ENCODE results near the gene C3orf18. TPM values are rescaled to one million over a fixed set of nuclear protein-coding genes. Genes with fewer than 3 reads are reported as not detected.
A peak's percentile ranks its signal among the peaks of the same experiment; 100 is the strongest.

Gene C3orf18
- polyA plus RNA-seq, 6 donors from 2014 or later: 3.6 to 11.3 (median 6.4) TPM

DNA sequence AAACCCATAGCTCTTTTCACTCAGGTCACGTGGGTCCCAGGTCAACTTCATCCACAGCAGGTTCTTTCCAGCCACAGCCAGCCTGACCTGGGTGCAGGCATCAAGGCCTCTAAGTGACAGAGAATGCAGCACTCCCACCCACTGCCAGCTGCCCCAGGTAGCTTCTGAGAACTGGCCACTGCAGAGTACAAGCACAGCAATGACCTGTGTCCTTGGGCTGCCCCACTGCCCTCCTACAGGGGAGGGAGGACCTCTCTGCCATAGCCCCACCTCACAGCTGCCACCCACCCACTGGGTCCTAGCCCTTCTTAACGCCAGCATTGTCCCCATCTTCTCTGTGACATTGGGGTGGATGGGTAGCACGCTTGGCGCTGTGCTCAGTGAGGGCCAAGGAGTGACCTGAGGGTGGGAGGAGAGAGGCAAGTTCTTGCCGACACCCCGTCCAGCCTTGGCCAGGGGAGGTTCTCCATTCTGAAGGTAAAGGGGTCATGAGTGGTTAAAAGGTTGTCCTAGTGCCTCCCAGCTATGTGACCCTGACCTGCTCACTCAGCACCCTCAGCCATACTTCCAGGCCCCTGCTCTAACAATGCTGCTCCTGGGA lies 31.7 kb upstream of the C3orf18 start:
- Mint-ChIP-seq H3K4me3 (peak overlapping the region in 1 of 8 donors; percentile 55), H3K27me3 (no peaks in the 10 kb centered on the region), H3K27ac (no peak overlapping the region), H3K4me1 (peaks cover 18 to 37% (median 35%) of the 10 kb centered on the region in 3 donors), H3K9me3 (no peaks in the 10 kb centered on the region), H3K36me3 (no peaks in the 10 kb centered on the region)
- DNase-seq (no peak), ATAC-seq (ENCODE audit: low read depth in 2 of 2) (no peak)

DNA sequence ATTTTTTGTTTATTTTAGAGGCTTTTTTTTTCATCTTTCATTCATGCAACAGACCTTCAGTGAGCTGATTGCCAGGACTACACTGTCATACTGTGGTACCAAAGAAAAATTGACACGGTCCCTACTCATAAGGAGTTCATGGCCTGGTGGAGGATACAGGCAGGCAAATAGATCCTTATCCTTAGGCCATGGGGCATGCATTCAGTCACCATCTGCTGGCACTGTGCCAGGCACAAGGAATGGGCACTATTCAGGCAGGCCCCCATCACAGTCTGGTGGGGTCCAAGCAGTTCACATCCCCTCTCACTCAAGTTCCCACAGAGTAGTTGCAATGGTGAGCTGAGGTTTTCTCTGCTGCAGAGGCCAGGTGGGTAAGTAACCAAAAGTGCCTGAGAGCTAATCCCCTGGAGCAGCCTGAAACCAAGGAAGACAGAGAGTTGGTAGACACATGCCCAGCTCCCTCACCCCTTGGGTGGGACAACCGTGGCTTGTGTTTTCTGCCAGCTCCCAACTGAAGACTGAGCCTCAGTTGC lies 26.8 kb upstream of the C3orf18 start:
- DNase-seq (no peak), ATAC-seq (ENCODE audit: low read depth in 2 of 2) (no peak)
- Mint-ChIP-seq H3K27me3 (no peaks in the 10 kb centered on the region), H3K27ac (peak overlapping the region in 1 of 6 donors; percentile 12), H3K36me3 (no peaks in the 10 kb centered on the region), H3K4me1 (peaks cover 13 to 30% (median 24%) of the 10 kb centered on the region in 3 donors), H3K9me3 (no peaks in the 10 kb centered on the region), H3K4me3 (no peak overlapping the region)

DNA sequence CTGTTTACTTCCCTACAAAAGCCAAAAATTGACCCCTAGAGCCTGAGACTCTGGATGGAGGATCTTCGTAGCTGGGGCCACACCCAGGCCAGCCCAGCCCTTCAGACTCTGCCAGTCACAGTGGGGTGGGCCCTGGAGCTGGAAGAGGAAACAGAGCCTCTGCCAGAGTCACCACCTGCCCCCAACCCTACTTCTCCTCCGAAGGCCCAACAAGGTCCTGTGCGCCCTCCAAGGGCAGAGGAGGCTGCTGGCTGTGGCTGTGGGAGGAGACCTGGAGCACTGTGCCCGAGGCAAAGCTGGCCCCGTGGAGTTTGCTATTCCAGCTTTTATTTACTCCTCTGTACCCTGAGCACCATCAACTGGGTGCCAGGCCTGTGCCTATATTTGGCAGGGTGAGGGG lies 25.0 kb upstream of the C3orf18 start:
- ATAC-seq (ENCODE audit: low read depth in 2 of 2) (no peak), DNase-seq (no peak)
- H3K4me1 Mint-ChIP-seq: peaks cover 13 to 34% (median 24%) of the 10 kb centered on the region in 3 donors
- H3K4me3 Mint-ChIP-seq: peak overlapping the region in 3 of 8 donors; percentile 15 to 35 (median 34)
- no peaks in the 10 kb centered on the region for H3K27me3 Mint-ChIP-seq
- H3K27ac Mint-ChIP-seq: peak overlapping the region in 4 of 6 donors; percentile 39 to 89 (median 64)
- no peaks in the 10 kb centered on the region for H3K9me3 Mint-ChIP-seq
- no peaks in the 10 kb centered on the region for H3K36me3 Mint-ChIP-seq

DNA sequence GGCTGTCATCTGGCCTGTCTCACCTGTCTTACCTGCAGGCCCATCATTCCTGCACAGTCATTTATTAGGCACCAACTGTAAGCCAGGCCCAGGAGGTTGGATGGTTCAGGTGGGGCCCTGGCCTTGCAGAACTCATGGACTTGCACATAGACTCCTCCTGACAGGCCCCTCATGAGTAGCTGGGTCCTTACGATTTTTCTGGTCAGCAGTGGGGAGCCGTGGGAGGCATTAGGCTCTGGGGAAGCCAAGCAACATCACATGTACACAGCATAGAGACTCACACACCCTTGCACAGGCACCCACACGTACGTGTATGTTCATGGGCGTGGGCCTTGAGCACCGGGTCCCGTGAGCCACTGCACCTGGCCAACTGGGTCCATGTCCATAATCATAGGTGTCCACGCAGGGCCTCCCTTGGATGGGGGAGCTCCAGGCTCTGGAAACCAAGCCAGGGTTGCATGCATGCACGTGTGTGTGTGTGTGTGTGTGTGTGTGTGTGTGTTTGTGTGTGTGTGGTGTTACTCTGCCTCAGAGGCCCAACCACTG lies 23.7 kb upstream of the C3orf18 start:
- H3K4me1 Mint-ChIP-seq: peaks cover 13 to 37% (median 29%) of the 10 kb centered on the region in 3 donors
- no peak for ATAC-seq (ENCODE audit: low read depth in 2 of 2)
- DNase-seq: no peak

DNA sequence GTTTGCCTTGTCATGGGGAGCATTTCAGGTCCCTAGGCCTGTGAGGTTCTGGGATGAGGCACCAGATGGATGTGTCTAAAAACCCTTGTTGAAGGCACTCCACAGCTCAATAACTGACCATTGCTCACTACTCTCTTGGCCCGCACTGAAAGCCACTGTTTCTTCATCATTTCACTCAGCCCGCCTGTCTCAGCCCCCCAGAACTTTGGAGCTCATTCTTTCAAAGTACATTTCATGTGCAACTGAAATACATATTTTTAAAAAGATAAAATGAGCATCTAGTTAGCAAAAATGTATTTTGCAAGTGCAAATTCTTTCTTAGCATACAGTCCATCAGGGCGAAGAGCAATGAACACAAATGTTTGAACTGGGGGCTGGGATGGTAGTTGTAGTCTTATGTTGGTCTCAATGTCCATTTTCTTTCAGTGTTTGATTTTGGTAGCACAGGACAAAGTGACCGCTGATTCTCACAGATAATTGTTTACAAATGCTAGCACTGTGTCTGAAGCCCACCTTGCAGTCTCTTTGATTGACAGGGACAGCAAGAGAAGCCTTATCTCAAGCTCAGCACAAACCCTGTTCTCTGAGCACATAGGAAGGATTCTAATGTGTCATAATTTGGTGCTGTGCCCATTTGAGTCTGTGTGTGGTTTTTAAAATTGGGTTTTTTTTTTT lies 21.3 kb upstream of the C3orf18 start:
- no peak overlapping the region for H3K4me3 Mint-ChIP-seq
- H3K27me3 Mint-ChIP-seq: no peaks in the 10 kb centered on the region
- no peaks in the 10 kb centered on the region for H3K9me3 Mint-ChIP-seq
- H3K4me1 Mint-ChIP-seq: peaks cover 13 to 37% (median 29%) of the 10 kb centered on the region in 3 donors
- H3K36me3 Mint-ChIP-seq: no peaks in the 10 kb centered on the region
- ATAC-seq (ENCODE audit: low read depth in 2 of 2): no peak
- no peak for DNase-seq
- H3K27ac Mint-ChIP-seq: peak overlapping the region in 2 of 6 donors; percentile 75 to 81

More for the DNA sequence above, 23.7 kb upstream of the C3orf18 start:
- Mint-ChIP-seq H3K27ac (peak overlapping the region in 5 of 6 donors; percentile 84 to 97 (median 93)), H3K36me3 (no peaks in the 10 kb centered on the region), H3K27me3 (no peaks in the 10 kb centered on the region), H3K4me3 (peak overlapping the region in 7 of 8 donors; percentile 71 to 90 (median 81)), H3K9me3 (no peaks in the 10 kb centered on the region)

DNA sequence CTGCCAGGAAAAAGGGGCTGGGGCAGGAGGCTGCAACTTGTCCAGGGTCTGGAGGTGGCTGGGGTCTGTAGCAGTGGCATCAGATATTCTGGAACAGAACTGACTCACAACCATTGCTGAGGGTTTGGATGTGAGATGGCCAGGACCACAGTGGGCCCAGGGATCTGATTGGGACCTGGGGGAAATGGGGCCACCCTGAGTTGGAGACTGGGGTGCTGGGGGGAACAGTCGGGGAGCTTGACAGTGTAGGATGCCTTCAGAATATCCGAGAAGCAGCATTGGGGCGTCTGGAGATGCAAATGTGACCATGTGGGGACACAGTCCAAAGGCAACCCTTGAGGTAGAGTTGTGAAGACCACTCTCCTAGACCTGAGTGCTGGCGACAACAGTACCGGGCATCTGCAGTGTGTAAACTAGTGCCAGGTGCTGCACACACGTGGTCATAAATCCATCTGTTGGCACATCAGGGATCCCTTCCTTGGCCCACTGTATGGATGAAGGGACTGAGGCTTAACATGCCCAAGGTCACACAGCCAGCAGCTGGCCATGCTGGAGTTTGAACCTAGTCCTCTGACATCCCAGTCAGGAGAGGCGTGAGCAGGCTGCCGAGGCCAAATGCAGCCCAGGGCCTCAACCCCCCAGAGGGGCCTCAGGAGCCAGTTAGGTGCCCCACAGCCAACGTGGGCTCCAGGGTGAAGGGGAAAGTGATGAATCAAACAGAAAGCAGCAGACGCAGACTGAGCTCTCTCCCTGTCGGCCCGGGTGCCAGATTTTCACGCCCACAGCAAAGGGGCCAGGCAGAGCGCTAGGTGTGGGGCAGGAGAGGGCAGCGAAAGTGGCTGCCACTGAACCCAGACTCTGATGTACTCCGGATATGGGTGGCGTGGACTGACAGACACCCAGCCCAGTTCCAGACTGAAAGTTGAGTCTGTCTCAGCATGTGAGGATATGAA lies 20.5 kb upstream of the C3orf18 start:
- H3K36me3 Mint-ChIP-seq: no peaks in the 10 kb centered on the region
- no peaks in the 10 kb centered on the region for H3K27me3 Mint-ChIP-seq
- H3K4me3 Mint-ChIP-seq: peak overlapping the region in 1 of 8 donors; percentile 43
- H3K9me3 Mint-ChIP-seq: no peaks in the 10 kb centered on the region
- ATAC-seq (ENCODE audit: low read depth in 2 of 2): no peak
- no peak for DNase-seq
- peak overlapping the region in 4 of 6 donors; percentile 52 to 75 (median 58) for H3K27ac Mint-ChIP-seq
- H3K4me1 Mint-ChIP-seq: peaks cover 13 to 37% (median 28%) of the 10 kb centered on the region in 3 donors

DNA sequence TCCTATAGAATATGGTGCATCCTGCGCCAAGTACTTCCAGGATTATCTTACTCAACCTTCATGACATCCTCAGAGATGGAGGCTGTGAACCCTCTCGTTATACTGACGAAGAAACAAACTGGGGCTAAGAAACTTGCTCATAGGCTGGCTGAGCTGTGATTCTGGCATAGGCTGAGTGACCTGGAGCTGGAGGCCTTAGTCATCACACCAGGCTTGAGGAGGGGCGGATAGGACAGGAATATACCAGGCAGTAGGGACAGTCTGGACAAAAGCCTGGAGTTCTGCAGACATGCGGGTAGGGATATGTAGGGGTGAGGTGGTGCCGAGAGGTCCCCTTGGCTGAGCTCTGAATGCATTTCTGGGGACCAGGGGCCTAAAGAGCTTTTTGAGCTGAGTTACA lies 19.8 kb upstream of the C3orf18 start:
- ATAC-seq (ENCODE audit: low read depth in 2 of 2) (no peak), DNase-seq (no peak)
- peak overlapping the region in 2 of 8 donors; percentile 43 to 63 for H3K4me3 Mint-ChIP-seq
- peak overlapping the region in 4 of 6 donors; percentile 37 to 85 (median 68) for H3K27ac Mint-ChIP-seq
- H3K4me1 Mint-ChIP-seq: peaks cover 9 to 31% (median 21%) of the 10 kb centered on the region in 3 donors
- no peaks in the 10 kb centered on the region for H3K9me3 Mint-ChIP-seq
- no peaks in the 10 kb centered on the region for H3K36me3 Mint-ChIP-seq
- H3K27me3 Mint-ChIP-seq: no peaks in the 10 kb centered on the region

DNA sequence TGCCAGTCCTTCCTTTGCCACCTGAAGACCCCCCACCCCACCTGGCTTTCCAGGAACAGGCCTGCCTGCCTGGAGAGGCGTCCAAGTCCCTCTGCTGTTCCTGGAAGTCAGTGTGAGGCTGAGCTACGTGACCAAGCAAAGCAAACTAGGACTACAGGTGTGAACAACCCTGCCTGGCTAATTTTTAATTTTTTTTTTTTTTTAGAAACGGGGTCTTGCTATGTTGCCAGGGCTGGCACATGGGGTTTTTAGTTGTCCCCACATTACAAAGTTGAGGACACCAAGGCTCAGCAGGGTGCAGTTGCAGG lies 19.2 kb upstream of the C3orf18 start:
- Mint-ChIP-seq H3K27me3 (no peaks in the 10 kb centered on the region), H3K36me3 (no peaks in the 10 kb centered on the region), H3K4me1 (peaks cover 6 to 26% (median 18%) of the 10 kb centered on the region in 3 donors), H3K9me3 (no peaks in the 10 kb centered on the region), H3K4me3 (no peak overlapping the region), H3K27ac (peak overlapping the region in 1 of 6 donors; percentile 28)
- no peak for ATAC-seq (ENCODE audit: low read depth in 2 of 2)
- no peak for DNase-seq

DNA sequence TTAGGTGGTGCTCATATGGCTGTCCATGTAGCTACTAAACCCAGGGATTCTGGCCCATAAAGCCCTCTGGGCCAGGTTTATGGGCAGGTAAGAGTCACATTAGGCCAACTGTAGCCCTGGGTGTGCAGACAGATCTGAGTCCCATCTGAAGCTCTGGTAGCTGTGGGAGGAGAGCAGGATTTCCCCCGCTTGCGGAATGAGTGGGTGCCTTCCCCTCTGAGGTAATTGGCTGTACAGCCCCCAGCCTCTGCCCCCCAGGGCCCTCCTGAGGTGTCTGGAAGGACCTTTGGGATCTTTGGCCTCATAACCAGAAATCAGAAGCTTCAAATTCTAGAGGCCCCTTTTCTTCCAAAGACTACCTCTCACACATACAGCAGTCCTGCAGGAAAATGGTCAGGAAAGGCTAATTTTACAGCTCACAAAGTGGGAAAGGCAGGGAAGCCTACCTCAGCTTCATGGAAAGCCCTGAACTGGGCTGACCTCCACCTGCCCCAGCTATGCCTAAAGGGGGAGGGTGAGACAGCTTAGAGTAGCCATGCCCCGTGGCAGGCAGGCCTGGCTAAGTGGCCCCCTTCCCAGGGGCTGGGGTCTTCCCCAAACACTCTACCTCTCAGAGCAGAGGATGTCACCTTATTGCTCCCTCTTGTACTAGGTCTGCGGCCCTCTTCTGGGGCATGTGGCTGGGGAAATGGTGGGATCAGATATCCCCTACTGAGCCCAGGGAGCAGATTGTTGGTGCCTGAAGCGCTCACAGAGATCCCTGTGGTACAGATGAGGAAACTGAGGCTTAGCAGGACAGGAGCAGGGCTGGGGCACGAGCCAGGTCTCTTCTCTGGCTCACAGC lies 18.6 kb upstream of the C3orf18 start:
- peaks cover 6 to 21% (median 15%) of the 10 kb centered on the region in 3 donors for H3K4me1 Mint-ChIP-seq
- DNase-seq: no peak

DNA sequence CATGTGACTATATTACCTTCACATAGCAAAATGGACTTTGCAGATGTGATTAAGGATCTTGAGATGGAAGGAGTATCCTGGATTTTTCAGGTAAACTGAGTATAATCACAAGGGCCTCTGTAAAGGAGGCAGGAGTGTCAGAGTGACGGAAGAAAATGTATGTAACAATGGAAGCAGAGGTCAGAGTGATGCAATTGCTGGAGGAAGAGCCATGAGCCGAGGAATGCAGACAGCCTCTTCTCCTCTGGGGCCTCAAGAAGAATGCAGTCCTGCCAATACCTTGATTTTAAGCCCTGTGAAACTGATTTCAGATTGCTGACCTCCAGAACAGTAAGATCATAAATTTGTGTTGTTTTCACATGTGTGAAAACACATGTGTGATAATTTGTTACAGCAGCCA lies 16.8 kb upstream of the C3orf18 start:
- H3K9me3 Mint-ChIP-seq: no peaks in the 10 kb centered on the region
- H3K36me3 Mint-ChIP-seq: no peaks in the 10 kb centered on the region
- peak overlapping the region in 2 of 6 donors; percentile 15 to 40 for H3K27ac Mint-ChIP-seq
- H3K27me3 Mint-ChIP-seq: no peaks in the 10 kb centered on the region
- DNase-seq (no peak), ATAC-seq (ENCODE audit: low read depth in 2 of 2) (no peak)
- peaks cover 0 to 8% (median 6%) of the 10 kb centered on the region in 3 donors for H3K4me1 Mint-ChIP-seq
- no peak overlapping the region for H3K4me3 Mint-ChIP-seq

More for the DNA sequence above, 18.6 kb upstream of the C3orf18 start:
- Mint-ChIP-seq H3K27me3 (no peaks in the 10 kb centered on the region), H3K27ac (peak overlapping the region in 2 of 6 donors; percentile 28 to 70), H3K9me3 (no peaks in the 10 kb centered on the region), H3K4me3 (no peak overlapping the region), H3K36me3 (no peaks in the 10 kb centered on the region)
- ATAC-seq (ENCODE audit: low read depth in 2 of 2): no peak

DNA sequence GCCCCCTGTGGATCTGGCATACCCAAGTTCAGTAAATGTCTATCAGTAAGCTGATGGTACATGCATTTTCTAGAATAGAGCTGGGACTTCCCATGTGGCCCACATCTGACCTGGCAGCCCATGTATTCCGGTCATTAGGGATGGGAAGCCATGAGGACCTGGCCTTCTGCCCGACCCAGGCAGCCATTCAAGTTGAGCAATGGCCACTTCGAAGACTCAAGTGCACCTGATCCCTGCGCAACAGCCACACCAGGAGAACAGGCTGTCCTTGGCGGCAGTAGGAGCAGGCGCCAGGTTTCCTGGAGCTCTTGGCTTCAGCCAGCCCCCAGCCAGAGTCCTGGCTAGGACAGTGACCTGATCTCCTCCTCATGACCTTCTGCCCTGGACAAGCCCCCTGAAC lies 16.4 kb upstream of the C3orf18 start:
- H3K27ac Mint-ChIP-seq: peak overlapping the region in 2 of 6 donors; percentile 13 to 40
- H3K9me3 Mint-ChIP-seq: no peaks in the 10 kb centered on the region
- H3K4me1 Mint-ChIP-seq: peaks cover 0 to 8% (median 6%) of the 10 kb centered on the region in 3 donors
- no peak overlapping the region for H3K4me3 Mint-ChIP-seq
- DNase-seq (no peak), ATAC-seq (ENCODE audit: low read depth in 2 of 2) (no peak)
- H3K36me3 Mint-ChIP-seq: peaks cover 0 to 3% of the 10 kb centered on the region in 2 donors
- no peaks in the 10 kb centered on the region for H3K27me3 Mint-ChIP-seq

DNA sequence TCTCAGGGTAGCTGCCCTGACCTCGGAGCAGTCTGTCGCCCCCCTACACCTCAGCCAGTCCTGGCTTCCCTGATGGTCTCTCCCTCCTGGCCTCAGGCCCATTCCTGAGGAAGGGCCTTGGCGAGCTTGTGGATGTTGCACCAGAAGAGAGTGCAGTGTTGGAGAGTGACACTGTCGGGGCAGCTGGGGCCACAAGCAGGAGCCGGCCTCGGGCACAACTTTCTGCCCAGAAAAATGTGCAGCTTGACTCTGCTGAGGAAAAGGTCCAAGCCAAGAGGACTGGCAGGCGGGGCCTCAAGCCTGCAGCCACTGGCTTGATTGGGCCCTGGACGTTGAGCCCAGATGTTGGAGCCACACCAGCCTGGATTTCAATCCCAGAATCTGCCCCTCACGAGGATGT lies 14.5 kb upstream of the C3orf18 start:
- Mint-ChIP-seq H3K4me1 (peaks cover 0 to under 1% (median 0%) of the 10 kb centered on the region in 3 donors), H3K27me3 (no peaks in the 10 kb centered on the region), H3K36me3 (peaks cover 0 to 4% of the 10 kb centered on the region in 2 donors), H3K4me3 (no peak overlapping the region), H3K27ac (peak overlapping the region in 1 of 6 donors; percentile 45), H3K9me3 (no peaks in the 10 kb centered on the region)
- DNase-seq: no peak
- ATAC-seq (ENCODE audit: low read depth in 2 of 2): no peak

All from naive B cell (primary cell).